GM12801 (cell line): ENCODE results near the gene NOX4.

Experiments
- TF ChIP-seq, protein P1 (sequence below): IDR thresholded peaks from one replicate; pipeline ENCODE4 v1.5.1; 2011; ENCODE audit warnings: control low read depth; ENCODE audit not compliant: insufficient read length; ENCODE audit errors: extremely low read depth

Gene NOX4

DNA sequence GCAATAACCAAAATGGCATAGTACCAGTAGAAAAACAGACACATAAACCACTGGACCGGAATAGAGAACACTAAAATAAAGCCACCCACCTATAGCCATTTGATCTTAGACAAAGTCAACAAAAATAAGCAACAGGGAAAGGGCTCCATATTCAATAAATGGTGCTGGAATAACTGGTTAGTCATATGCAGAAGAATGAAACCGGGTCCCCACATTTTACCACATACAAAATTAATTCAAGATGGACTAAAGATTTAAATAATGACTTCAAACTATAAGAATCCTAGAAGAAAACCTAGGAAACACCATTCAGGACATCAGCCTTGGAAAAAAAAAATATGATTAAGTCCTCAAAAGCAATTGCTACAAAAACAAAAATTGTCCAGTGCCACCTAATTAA is 30.1 kb upstream of the NOX4 start:
- TF ChIP-seq, protein P1, sequence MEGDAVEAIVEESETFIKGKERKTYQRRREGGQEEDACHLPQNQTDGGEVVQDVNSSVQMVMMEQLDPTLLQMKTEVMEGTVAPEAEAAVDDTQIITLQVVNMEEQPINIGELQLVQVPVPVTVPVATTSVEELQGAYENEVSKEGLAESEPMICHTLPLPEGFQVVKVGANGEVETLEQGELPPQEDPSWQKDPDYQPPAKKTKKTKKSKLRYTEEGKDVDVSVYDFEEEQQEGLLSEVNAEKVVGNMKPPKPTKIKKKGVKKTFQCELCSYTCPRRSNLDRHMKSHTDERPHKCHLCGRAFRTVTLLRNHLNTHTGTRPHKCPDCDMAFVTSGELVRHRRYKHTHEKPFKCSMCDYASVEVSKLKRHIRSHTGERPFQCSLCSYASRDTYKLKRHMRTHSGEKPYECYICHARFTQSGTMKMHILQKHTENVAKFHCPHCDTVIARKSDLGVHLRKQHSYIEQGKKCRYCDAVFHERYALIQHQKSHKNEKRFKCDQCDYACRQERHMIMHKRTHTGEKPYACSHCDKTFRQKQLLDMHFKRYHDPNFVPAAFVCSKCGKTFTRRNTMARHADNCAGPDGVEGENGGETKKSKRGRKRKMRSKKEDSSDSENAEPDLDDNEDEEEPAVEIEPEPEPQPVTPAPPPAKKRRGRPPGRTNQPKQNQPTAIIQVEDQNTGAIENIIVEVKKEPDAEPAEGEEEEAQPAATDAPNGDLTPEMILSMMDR: no peak

DNA sequence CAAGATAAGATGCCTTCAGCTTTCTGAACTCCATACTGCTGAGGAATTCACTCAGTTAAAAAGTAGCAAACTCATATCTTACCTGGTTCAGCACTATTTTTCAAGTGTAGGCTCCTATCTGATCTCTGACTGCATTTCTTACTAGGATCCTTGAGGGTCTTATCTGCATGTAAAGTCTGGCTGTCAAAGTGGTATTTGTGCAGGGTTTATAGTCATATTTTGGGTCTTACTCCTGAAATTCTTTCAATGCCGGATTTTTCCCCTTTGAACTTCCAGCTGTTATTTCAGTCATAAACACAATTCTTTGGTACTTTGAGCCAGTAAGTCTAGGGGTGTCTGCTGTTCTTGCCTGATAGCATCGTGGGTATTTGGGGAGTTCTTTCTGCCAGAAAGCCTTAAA is 25.3 kb upstream of the NOX4 start:
- TF ChIP-seq, protein P1: no peak

DNA sequence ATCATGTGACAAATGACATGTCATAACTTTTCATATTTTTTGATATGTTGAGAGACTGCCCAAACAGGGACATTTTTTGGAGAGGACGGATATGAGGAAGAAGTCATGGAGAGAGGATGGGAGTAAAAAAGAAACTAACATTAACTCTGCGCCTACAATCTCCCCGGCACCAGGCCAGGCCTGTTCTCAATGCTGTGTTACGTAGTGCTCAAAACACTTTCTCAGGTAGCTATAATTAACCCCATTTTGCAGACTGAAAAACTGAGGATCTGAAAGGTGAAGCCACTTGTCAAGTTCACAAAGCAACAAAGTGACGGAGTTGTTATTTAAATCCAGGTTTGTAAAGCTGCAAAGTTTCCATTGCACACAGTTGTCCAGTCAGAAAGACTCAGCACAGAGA is 17.4 kb upstream of the NOX4 start:
- TF ChIP-seq, protein P1: no peak

DNA sequence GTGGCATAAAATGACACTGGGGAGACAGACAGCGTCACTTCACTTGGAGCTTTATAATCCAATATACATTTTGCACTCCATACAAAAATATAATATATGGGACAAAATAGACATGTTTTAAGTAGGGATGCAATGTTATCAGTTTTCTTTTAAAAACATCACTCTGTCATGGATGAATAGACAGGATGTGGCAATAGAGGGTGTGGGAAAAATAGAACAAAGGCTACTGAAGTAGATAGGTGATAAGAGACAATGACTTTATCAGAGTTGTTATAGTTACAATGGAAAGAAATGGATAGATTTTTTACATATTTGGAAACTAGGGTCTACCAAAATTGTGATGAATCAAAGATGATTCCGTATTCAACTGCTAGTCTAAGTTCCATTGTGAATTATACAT is 13.1 kb upstream of the NOX4 start:
- TF ChIP-seq, protein P1: no peak

DNA sequence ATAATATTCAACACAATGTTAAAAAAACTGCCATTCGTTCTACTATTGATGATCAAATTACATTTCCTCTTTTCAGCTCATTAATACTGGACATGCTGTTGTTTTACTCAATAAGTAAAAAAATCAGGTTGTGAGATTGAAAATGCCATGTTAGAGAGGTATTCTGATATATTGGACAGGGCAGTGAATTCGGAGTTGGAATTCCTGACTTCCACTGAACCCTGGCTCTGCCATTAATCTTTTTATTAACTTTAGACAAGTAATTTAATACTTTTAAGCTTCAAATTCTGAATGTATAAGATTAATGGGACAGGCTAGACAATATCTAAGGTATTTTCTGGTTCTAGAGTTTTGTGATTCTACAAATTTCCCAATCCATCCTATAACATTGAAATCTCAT is 12.2 kb upstream of the NOX4 start:
- TF ChIP-seq, protein P1: no peak

DNA sequence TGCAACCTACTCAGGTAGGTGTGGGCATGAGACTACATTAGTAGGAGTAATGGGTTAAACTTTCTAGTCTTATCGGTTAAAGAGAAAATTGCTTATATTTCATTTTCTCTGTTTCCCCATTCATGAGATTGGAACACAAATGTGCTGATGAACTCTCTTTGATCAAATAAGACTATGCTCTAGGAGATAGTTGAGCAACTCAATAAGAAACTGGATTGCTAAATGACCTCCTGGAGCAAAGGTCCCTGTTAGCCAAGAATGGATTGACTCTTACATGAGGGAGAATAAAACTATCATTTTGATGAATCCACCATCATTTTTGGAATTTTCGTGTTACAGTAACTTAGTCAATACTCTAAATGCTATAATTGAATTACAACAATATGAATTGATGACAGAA is 11.1 kb upstream of the NOX4 start:
- TF ChIP-seq, protein P1: no peak

DNA sequence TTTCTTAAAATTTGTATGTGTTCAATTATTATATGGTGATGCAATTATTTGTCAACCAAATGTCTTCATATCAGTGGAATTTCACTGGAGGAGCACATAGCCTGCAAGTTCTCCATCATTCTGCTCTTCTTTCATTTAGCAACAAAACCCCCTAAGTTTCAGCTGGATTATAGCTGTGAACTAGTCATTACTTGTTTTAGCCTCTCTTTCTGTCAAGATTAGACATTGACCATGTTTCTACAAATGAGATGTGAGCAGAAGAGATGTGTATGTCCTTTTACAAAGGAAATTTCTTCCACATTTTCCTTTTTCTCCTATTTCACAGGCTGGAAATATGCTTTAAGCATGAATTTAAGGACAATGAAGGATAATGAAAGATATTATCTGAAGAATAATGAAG is 9.2 kb upstream of the NOX4 start:
- TF ChIP-seq, protein P1: no peak
